Measurements from ENCODE around the gene NKAIN2. TPM values are rescaled to one million over a fixed set of nuclear protein-coding genes. Genes with fewer than 3 reads are reported as not detected.

Gene NKAIN2
- total RNA-seq, 1 donor from 2014 or later, result 0.56 TPM

DNA sequence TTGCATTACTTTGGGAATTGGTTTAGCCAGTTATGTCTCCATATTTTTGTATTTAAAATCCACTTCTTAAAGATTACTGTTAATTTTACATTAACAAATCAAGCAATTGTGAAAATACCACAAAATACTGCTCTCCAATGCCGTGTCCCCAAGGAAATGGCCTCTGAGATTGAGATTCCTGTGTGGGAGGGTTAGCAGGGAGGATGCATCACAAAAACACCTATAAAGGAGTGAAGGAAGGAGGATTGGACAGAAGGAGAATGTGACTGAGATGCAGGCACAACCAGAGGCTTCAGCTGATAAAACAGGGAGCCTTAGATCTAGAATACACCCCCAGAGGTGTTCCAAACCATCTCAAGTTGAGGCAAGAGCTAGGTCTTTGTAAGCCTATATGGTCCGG lies 34.2 kb upstream of the NKAIN2 start:
- Mint-ChIP-seq H3K27ac (ENCODE audit: unreplicated experiment) (no peak overlapping the region), H3K27me3 (ENCODE audit: unreplicated experiment) (no peaks in the 10 kb centered on the region), H3K9me3 (ENCODE audit: unreplicated experiment) (no peaks in the 10 kb centered on the region), H3K36me3 (ENCODE audit: unreplicated experiment) (no peaks in the 10 kb centered on the region), H3K4me3 (ENCODE audit: unreplicated experiment) (no peak overlapping the region), H3K4me1 (ENCODE audit: low read depth, unreplicated experiment) (no peaks in the 10 kb centered on the region)
- no peak for DNase-seq
- TF ChIP-seq, protein P1, sequence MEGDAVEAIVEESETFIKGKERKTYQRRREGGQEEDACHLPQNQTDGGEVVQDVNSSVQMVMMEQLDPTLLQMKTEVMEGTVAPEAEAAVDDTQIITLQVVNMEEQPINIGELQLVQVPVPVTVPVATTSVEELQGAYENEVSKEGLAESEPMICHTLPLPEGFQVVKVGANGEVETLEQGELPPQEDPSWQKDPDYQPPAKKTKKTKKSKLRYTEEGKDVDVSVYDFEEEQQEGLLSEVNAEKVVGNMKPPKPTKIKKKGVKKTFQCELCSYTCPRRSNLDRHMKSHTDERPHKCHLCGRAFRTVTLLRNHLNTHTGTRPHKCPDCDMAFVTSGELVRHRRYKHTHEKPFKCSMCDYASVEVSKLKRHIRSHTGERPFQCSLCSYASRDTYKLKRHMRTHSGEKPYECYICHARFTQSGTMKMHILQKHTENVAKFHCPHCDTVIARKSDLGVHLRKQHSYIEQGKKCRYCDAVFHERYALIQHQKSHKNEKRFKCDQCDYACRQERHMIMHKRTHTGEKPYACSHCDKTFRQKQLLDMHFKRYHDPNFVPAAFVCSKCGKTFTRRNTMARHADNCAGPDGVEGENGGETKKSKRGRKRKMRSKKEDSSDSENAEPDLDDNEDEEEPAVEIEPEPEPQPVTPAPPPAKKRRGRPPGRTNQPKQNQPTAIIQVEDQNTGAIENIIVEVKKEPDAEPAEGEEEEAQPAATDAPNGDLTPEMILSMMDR (IDR thresholded peaks at IDR 0.05; ENCODE audit: partially characterized antibody, unreplicated experiment), result no peak

DNA sequence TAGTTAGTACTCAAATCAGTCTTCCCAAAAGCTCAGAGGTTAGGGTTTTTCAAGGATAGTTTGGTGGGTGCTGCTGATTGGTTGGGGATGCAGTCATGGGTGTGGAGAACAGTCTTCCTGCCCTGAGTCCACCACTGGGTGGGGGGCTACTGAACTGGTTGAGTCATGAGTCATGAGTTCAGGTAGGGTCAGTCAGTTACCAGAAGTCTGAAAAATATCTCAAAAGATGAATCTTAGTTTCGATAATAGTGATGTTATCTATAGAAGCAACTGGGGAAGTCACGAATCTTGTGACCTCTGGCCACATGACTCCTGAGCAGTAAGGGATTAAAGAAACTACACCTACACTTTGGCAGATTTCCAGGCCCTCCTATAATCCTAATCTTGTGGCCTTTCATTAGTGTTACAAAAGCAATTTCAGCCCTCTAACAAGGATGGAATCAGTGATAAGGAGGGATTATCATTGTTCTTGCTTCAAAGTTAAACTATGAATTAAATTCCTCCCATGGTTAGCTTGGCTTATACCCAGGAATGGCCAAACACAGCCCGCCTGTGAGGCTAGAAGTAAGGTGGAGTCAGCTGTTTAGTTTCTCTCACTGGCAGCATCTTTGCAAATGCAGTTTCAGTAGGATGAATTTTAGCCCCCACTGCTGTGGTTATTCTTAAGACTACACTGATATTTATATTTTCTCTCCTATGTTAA lies 33.3 kb upstream of the NKAIN2 start:
- H3K4me1 Mint-ChIP-seq (ENCODE audit: low read depth, unreplicated experiment), result no peaks in the 10 kb centered on the region
- no peaks in the 10 kb centered on the region for H3K9me3 Mint-ChIP-seq (ENCODE audit: unreplicated experiment)

DNA sequence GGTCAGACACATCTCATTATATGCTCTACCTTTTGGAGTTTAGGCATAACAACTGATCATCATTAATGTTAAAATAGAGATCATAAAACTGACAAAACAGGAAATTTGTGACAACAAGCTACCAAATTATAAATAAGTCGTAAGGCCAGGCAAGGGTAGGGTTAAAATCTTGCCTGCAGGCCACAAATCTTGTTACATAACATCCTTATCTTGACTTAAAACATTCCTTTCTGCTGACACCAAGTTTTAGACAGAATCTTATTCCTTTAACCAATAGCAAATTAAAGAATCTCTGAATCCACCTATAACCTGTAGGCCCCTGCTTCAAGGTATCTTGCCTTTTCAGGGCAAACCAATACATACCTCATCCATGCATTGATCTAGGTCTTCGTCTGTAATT lies 32.5 kb upstream of the NKAIN2 start:
- no peak overlapping the region for H3K4me3 Mint-ChIP-seq (ENCODE audit: unreplicated experiment)
- no peak for DNase-seq
- H3K4me1 Mint-ChIP-seq (ENCODE audit: low read depth, unreplicated experiment), result no peaks in the 10 kb centered on the region
- TF ChIP-seq, protein P1 (IDR thresholded peaks at IDR 0.05; ENCODE audit: partially characterized antibody, unreplicated experiment), result no peak
- no peaks in the 10 kb centered on the region for H3K36me3 Mint-ChIP-seq (ENCODE audit: unreplicated experiment)
- H3K27ac Mint-ChIP-seq (ENCODE audit: unreplicated experiment), result no peak overlapping the region
- no peaks in the 10 kb centered on the region for H3K27me3 Mint-ChIP-seq (ENCODE audit: unreplicated experiment)
- H3K9me3 Mint-ChIP-seq (ENCODE audit: unreplicated experiment), result no peaks in the 10 kb centered on the region

More for the DNA sequence above, 33.3 kb upstream of the NKAIN2 start:
- no peaks in the 10 kb centered on the region for H3K36me3 Mint-ChIP-seq (ENCODE audit: unreplicated experiment)
- no peak for DNase-seq
- H3K4me3 Mint-ChIP-seq (ENCODE audit: unreplicated experiment), result no peak overlapping the region
- H3K27me3 Mint-ChIP-seq (ENCODE audit: unreplicated experiment), result no peaks in the 10 kb centered on the region
- H3K27ac Mint-ChIP-seq (ENCODE audit: unreplicated experiment), result no peak overlapping the region
- TF ChIP-seq, protein P1 (IDR thresholded peaks at IDR 0.05; ENCODE audit: partially characterized antibody, unreplicated experiment), result no peak

DNA sequence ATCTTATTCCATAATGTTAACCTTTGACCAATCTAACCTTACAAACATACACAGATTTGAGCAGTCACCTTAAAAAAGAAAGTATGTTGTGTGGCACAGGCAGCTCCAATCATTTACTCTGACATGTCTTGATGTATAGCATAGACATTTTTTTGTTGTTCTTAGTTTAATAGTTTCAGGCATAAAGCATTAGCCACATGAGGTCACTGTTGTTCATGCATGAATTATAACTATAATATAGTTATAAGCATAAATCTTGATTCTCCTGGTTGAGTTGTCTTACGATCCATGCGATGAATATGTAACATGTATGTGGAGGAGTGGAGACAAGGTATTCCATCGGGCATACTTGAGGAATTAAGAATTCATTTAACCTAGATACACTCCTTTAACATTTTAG lies 26.1 kb upstream of the NKAIN2 start:
- no peak overlapping the region for H3K4me3 Mint-ChIP-seq (ENCODE audit: unreplicated experiment)
- no peak for DNase-seq
- H3K9me3 Mint-ChIP-seq (ENCODE audit: unreplicated experiment), result no peaks in the 10 kb centered on the region
- no peaks in the 10 kb centered on the region for H3K36me3 Mint-ChIP-seq (ENCODE audit: unreplicated experiment)
- H3K27me3 Mint-ChIP-seq (ENCODE audit: unreplicated experiment), result no peaks in the 10 kb centered on the region
- TF ChIP-seq, protein P1 (IDR thresholded peaks at IDR 0.05; ENCODE audit: partially characterized antibody, unreplicated experiment), result no peak
- no peak overlapping the region for H3K27ac Mint-ChIP-seq (ENCODE audit: unreplicated experiment)
- H3K4me1 Mint-ChIP-seq (ENCODE audit: low read depth, unreplicated experiment), result no peaks in the 10 kb centered on the region

DNA sequence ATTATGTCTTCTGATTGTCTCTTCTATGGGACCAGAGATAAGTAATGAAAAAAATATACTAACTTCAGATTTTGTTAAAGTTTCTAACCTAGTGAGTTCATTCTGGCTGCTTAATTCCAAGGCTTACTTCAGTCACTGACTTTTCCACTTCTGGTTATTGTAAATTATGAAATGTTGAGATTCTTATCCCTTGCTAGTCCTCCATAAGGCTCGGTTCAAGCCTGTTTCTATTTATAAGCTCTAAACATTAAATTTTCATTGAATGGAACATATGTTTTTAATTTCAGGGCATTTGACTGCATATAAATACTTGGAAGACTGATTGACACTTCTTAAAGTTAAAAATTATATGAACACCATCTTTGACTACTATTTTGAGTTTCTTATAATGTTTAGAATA lies 23.6 kb upstream of the NKAIN2 start:
- no peak overlapping the region for H3K4me3 Mint-ChIP-seq (ENCODE audit: unreplicated experiment)
- H3K36me3 Mint-ChIP-seq (ENCODE audit: unreplicated experiment), result no peaks in the 10 kb centered on the region
- no peaks in the 10 kb centered on the region for H3K4me1 Mint-ChIP-seq (ENCODE audit: low read depth, unreplicated experiment)
- H3K27ac Mint-ChIP-seq (ENCODE audit: unreplicated experiment), result no peak overlapping the region
- no peaks in the 10 kb centered on the region for H3K9me3 Mint-ChIP-seq (ENCODE audit: unreplicated experiment)
- no peaks in the 10 kb centered on the region for H3K27me3 Mint-ChIP-seq (ENCODE audit: unreplicated experiment)
- TF ChIP-seq, protein P1 (IDR thresholded peaks at IDR 0.05; ENCODE audit: partially characterized antibody, unreplicated experiment), result no peak
- DNase-seq, result no peak

Data from glutamatergic neuron (in vitro differentiated cells).